DOHH2 (cell line): ENCODE measurements around the gene CFAP46.

Source experiments
- EZH2phosphoT487 ChIP-seq: fragments of 200-600 bp; sonication (generic); IDR thresholded peaks from 2 replicates; pipeline ENCODE4 v1.6.1; 2017; ENCODE audit warnings: borderline replicate concordance, mild to moderate bottlenecking, antibody characterized with exemption, low read length, moderate library complexity, mixed read lengths
- TF ChIP-seq, protein P1 (sequence below): fragments of 200-600 bp; sonication (generic); IDR thresholded peaks from one replicate; pipeline ENCODE4 v1.5.1; 2014; ENCODE audit warnings: antibody characterized with exemption, mild to moderate bottlenecking, low read depth, low read length; ENCODE audit not compliant: poor library complexity, severe bottlenecking

DNA sequence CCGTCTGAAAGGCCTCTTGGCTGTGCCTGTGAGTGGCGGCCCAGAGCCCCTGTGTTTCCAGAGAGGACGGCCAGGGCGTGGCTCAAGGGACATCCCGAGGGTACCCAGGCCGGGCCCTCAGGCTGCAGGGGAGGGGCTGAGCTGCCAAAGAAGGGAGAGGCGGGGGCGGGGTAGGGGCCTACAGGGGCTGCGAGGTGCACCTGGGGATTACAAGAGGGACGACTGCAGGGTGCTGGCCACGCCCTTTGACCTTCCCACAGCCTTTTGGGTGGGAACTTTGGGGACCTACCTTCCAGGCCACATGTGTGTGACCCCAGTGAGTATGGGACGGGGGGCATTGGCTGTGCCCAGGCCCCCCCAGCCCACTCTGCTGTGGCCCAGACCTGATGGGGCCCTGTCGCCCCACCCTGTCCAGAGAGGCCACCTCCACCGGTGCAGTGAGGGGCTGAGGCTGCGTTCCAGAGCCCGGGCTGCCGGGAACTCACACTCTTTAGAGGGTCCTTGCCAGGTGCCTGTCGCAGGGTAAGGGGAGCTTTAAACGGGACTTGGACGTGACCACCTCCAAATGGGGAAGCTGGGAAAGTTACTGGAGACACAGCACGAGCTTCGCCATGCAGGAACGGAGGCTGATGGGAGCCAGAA lies 137.5 kb downstream of the CFAP46 start:
- TF ChIP-seq, protein P1, sequence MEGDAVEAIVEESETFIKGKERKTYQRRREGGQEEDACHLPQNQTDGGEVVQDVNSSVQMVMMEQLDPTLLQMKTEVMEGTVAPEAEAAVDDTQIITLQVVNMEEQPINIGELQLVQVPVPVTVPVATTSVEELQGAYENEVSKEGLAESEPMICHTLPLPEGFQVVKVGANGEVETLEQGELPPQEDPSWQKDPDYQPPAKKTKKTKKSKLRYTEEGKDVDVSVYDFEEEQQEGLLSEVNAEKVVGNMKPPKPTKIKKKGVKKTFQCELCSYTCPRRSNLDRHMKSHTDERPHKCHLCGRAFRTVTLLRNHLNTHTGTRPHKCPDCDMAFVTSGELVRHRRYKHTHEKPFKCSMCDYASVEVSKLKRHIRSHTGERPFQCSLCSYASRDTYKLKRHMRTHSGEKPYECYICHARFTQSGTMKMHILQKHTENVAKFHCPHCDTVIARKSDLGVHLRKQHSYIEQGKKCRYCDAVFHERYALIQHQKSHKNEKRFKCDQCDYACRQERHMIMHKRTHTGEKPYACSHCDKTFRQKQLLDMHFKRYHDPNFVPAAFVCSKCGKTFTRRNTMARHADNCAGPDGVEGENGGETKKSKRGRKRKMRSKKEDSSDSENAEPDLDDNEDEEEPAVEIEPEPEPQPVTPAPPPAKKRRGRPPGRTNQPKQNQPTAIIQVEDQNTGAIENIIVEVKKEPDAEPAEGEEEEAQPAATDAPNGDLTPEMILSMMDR = no peak
- TF ChIP-seq EZH2phosphoT487 = no peak
